Right atrium auricular region (tissue), 2 donors: Measurements from ENCODE around the gene NSMCE1. TPM values are rescaled to one million over a fixed set of nuclear protein-coding genes. Genes with fewer than 3 reads are reported as not detected.
"Not testable (repeated sequence)": the region's sequence is repeated elsewhere in the genome, so short reads cannot be mapped to it uniquely, and the experiment has no call there.

Experiments
- DNase-seq: peaks from one replicate; pipeline ENCODE4 v3.0.0-alpha.2; 2019; ENCODE audit warnings: low spot score
- H3K27ac ChIP-seq, 2 donors: fragments of 200-600 bp; sonication (generic); 1 replicate in 1 of 2; 2 replicates in 1 of 2; pipeline ENCODE4 v1.5.1; 2016 to 2019
- H3K27me3 ChIP-seq, 2 donors: fragments of 200-600 bp; sonication (generic); one replicate each; pipeline versions ENCODE4 v1.5.1 to v1.6.0; 2017 to 2019
- H3K36me3 ChIP-seq: fragments of 200-600 bp; sonication (generic); one replicate; pipeline ENCODE4 v1.5.1; 2016
- H3K4me1 ChIP-seq, 2 donors: fragments of 200-600 bp; sonication (generic); one replicate each; pipeline versions ENCODE4 v1.5.1 to v1.6.0; 2017 to 2019
- H3K4me3 ChIP-seq, 2 donors: fragments of 200-600 bp; sonication (generic); 1 replicate in 1 of 2; 2 replicates in 1 of 2; pipeline ENCODE4 v1.5.1; 2017 to 2019; ENCODE audit warnings: mild to moderate bottlenecking in 1 of 2, moderate library complexity in 1 of 2
- H3K9me3 ChIP-seq, 2 donors: fragments of 200-600 bp; sonication (generic); one replicate each; pipeline ENCODE4 v1.5.1; 2019
- total RNA-seq, 2 donors: library from RNA; depleted of rRNA; stranded (reverse); fragments of >200 nt; gene quantifications; one replicate each; pipeline ENCODE4 v1.1.0, GENCODE V29; 2016
- TF ChIP-seq, protein P1 (sequence below), 2 donors: fragments of 200-600 bp; sonication (generic); IDR thresholded peaks; one replicate each; pipeline ENCODE4 v1.5.1; 2019; ENCODE audit warnings: antibody characterized with exemption in 2 of 2

NSMCE1 gene
- total RNA-seq, 2 donors from 2014 or later = 24.0 to 35.8 TPM

DNA sequence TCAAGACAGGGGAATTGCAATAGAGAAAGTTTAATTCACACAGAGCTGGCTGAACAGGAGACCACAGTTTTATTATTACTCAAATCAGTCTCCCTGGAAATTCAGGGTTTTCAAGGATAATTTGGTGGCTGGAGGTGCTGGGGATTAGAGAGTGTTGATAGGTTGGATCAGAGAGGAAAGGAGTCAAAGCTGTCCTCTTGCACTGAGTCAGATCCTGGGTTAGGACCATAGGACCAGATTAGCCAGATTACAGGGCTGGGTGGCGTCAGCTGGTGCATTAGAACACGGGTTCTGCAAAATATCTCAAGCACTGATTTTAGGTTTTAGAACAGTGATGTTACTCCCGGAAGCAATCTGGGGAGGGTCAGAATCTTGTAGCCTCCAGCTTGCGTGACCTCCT, 1.8 kb upstream of the NSMCE1 start:
- no peak overlapping the region for H3K4me3 ChIP-seq
- no peaks in the 10 kb centered on the region for H3K9me3 ChIP-seq
- H3K27ac ChIP-seq = no peak overlapping the region
- peaks cover 0 to 20% of the 10 kb centered on the region in 2 donors for H3K4me1 ChIP-seq
- TF ChIP-seq, protein P1, sequence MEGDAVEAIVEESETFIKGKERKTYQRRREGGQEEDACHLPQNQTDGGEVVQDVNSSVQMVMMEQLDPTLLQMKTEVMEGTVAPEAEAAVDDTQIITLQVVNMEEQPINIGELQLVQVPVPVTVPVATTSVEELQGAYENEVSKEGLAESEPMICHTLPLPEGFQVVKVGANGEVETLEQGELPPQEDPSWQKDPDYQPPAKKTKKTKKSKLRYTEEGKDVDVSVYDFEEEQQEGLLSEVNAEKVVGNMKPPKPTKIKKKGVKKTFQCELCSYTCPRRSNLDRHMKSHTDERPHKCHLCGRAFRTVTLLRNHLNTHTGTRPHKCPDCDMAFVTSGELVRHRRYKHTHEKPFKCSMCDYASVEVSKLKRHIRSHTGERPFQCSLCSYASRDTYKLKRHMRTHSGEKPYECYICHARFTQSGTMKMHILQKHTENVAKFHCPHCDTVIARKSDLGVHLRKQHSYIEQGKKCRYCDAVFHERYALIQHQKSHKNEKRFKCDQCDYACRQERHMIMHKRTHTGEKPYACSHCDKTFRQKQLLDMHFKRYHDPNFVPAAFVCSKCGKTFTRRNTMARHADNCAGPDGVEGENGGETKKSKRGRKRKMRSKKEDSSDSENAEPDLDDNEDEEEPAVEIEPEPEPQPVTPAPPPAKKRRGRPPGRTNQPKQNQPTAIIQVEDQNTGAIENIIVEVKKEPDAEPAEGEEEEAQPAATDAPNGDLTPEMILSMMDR (IDR thresholded peaks at IDR 0.05) = no peak
- H3K36me3 ChIP-seq = no peaks in the 10 kb centered on the region
- DNase-seq = no peak
- no peaks in the 10 kb centered on the region for H3K27me3 ChIP-seq

DNA sequence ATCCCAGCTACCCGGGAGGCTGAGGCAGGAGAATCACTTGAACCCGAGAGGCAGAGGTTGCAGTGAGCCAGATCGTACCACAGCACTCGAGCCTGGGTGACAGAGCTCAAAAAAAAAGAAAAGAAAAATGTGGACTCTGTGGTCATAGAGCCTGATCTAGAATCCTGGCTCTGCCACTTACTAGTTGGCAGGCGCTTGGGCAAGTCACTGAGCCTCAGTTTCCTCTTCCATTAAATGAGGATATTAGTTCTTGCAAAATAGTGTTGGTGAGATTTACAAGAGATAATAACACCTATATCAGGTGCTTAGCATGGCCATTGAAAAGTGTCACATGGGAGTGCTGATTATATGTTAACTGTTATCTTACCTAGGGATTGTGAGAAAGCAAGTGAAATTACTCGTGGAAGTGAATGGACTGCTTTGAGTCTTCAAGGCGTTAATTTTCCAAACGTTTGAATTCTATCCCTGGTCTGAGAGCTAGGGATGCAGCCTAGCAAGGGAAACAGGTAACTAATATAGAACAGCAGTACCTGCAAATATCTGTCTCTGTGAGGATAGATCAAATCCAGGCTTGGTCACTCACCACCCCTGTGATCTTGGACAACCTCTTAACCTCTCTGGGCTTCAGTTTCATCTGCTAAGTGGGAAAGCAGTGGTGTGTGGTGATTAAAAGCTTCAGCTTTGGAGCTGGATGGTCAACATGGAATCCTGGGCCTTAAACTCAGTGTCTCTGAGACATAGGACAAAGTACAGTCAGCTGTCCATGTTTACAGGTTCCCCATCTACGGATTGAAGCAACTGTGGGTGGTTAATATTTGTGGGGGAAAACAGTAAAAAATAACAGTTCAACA, 953 bp upstream of the NSMCE1 start:
- H3K9me3 ChIP-seq = no peaks in the 10 kb centered on the region
- H3K27ac ChIP-seq = peak overlapping the region; percentile 87 to 89
- TF ChIP-seq, protein P1 (IDR thresholded peaks at IDR 0.05) = no peak
- H3K36me3 ChIP-seq = no peaks in the 10 kb centered on the region
- H3K27me3 ChIP-seq = no peaks in the 10 kb centered on the region
- H3K4me1 ChIP-seq = peaks cover 0 to 20% of the 10 kb centered on the region in 2 donors
- peak overlapping the region in 1 of 2 donors; percentile 85 for H3K4me3 ChIP-seq
- no peak for DNase-seq

DNA sequence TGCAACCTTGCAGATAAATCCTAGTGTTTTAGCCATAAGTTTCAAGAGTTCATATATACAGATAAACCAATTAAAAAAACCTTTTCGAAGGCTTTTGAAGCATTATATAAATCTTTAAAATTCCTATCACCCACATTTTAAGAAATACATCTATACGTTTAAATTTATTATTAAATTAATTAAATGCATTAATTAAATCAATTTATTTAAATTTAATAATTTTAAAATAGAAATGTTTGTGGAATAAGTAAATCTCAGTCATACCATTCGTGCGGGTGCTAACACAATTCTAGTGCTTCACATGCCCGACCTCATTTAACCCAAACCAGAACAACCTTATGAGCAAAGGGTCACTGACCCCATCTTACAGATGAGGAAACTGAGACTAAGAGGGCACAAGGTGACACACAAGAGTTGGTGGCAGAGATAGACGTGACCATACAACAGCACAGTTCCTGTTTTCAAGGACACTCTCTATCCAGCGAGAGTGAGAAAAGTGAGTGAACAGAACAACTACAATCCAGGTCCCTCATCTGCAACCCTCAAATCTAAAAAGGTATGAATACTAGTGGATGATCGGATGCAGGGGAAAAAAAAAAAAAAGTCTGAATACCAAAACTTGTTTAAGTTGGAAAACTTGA, 1.4 kb downstream of the NSMCE1 start:
- no peaks in the 10 kb centered on the region for H3K9me3 ChIP-seq
- H3K36me3 ChIP-seq = no peaks in the 10 kb centered on the region
- no peak for DNase-seq
- TF ChIP-seq, protein P1 (IDR thresholded peaks at IDR 0.05) = no peak
- no peak overlapping the region for H3K27ac ChIP-seq
- no peaks in the 10 kb centered on the region for H3K27me3 ChIP-seq
- H3K4me1 ChIP-seq = peaks cover 0 to 20% of the 10 kb centered on the region in 2 donors
- no peak overlapping the region for H3K4me3 ChIP-seq

DNA sequence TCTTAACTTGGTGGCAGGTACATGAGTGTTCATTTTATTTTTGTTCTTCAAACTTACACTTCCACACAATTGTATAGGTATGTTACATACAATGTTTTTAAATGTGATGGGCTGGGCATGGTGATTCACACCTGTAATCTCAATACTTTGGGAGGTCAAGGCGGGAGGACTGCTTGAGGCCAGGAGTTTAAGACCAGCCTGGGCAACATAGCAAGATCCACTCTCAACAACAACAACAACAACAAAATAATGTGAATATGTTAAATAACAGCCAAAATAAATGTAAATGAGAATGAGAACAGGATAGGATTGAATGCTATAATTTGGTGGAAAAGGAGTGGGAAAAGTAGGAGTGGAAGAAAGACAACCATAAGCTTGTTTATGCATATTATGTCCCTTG, 2.6 kb downstream of the NSMCE1 start:
- Histone ChIP-seq H3K27ac (no peak overlapping the region), H3K4me1 (peaks cover 0 to 20% of the 10 kb centered on the region in 2 donors), H3K27me3 (no peaks in the 10 kb centered on the region), H3K36me3 (no peaks in the 10 kb centered on the region), H3K9me3 (no peaks in the 10 kb centered on the region), H3K4me3 (no peak overlapping the region)
- TF ChIP-seq, protein P1 (IDR thresholded peaks at IDR 0.05) = no peak
- no peak for DNase-seq

DNA sequence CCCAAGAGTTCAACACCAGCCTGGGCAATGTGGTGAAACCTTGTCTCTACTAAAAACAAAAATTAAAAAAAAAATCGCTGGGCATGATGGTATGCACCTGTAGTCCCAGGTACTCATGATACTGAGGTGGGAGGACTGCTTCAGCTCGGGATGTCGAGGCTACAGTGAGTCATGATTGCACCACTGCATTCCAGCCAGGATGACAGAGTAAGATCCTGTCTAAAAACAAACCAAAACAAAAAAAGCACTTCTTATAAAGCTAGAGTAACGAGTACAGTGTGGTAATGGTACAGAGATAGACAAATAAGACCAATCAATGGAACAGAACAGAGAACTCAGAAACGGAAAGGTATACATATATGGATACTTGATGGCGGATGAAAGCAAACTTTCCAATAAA, 4.4 kb downstream of the NSMCE1 start:
- no peak overlapping the region for H3K27ac ChIP-seq
- no peaks in the 10 kb centered on the region for H3K27me3 ChIP-seq
- peaks cover 0 to 12% of the 10 kb centered on the region in 2 donors for H3K4me1 ChIP-seq
- no peak overlapping the region for H3K4me3 ChIP-seq
- no peaks in the 10 kb centered on the region for H3K36me3 ChIP-seq
- H3K9me3 ChIP-seq = no peaks in the 10 kb centered on the region
- TF ChIP-seq, protein P1 (IDR thresholded peaks at IDR 0.05) = no peak
- DNase-seq = no peak

DNA sequence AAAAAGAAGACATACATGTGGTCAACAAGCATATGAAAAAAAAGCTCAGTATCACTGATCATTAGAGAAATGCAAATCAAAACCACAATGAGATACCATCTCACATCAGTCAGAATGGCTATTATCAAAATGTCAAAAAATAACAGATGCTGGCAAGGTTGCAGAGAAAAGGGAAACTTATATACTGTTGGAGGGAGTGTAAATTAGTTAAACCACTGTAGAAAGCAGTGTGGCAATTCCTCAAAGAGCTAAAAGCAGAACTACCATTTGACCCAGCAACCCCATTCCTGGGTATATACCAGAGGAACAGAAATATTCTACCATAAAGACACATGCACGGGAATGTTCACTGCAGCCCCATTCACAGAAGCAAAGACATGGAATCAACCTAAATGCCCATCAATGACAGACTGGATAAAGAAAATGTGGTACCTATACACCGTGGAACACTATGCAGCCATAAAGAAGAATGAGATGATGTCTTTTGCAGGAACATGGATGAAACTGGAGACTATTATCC, 5.6 kb downstream of the NSMCE1 start:
- not testable (repeated sequence) for H3K27ac ChIP-seq, H3K27me3 ChIP-seq, H3K4me3 ChIP-seq, DNase-seq, H3K36me3 ChIP-seq, H3K9me3 ChIP-seq
- H3K4me1 ChIP-seq = peaks cover 0 to 13% of the 10 kb centered on the region in 2 donors
